Stimulated activated CD8-positive, alpha-beta memory T cell treated with anti-CD3 and anti-CD28 coated beads, Interleukin-12 subunit alpha, Interleukin-12 subunit beta, amount 100 ng/mL, for 24 hours (primary cell): ENCODE data around the gene SPRR3.

ENCODE experiments used
- DNase-seq: peaks from one replicate; pipeline ENCODE4 v3.0.0-alpha.2; 2020; ENCODE audit errors: extremely low read depth

The SPRR3 gene

GRCh38 chr1:153001382-153001781, at the start of gene SPRR3:
TSS of gene SPRR3 (plus strand) at chr1:153001749. CDS start at chr1:153003021, 1,272 bp downstream.
- DNase-seq, result no peak

DNA sequence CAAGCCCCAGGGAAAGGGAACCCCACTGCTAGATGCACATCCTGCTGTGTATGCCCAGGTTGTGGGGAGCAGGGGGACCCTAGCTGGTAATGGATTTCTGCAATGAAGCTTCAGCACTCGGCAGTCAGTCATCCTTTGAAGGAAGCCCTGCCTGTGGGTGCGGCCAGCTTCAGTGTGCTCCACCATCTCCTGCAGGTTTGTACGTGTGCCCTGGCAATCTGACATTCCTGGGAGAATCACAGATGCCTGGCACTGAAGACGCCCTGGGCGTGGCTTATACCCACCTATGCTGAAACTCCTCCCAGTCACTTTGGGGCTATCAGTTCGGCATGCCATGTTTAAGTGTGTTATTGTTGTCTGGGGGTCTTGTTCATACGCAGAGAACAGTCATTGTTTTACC, 47.8 kb upstream of the SPRR3 start:
- DNase-seq, result no peak

DNA sequence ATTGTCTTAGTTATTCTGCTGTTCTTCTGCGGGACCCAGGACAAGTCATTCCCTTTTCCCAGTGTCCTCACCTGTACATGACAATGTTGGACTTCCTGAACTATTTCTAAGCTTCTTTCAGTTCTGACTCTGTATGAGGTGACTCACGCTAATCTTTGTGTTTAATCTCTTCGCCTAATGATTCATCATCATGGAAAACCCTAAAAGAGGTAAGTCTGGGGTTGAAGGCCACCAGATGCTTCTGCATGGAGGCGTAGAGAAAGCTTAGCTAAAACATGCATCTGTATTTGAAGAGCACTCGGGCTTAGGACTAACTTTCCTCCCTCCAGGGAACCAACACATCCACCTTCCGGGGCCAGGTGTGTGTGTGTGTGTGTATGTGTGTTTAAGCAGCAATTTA, 47.1 kb upstream of the SPRR3 start:
- no peak for DNase-seq

GRCh38 chr1:152957561-152957960, 44.0 kb upstream of the SPRR3 start:
- no peak for DNase-seq

- DNase-seq, result no peak
Observed at GRCh38 chr1:152959273-152959672, 42.3 kb upstream of the SPRR3 start.

- no peak for DNase-seq
Observed at GRCh38 chr1:152959801-152960451, 41.6 kb upstream of the SPRR3 start.

DNA sequence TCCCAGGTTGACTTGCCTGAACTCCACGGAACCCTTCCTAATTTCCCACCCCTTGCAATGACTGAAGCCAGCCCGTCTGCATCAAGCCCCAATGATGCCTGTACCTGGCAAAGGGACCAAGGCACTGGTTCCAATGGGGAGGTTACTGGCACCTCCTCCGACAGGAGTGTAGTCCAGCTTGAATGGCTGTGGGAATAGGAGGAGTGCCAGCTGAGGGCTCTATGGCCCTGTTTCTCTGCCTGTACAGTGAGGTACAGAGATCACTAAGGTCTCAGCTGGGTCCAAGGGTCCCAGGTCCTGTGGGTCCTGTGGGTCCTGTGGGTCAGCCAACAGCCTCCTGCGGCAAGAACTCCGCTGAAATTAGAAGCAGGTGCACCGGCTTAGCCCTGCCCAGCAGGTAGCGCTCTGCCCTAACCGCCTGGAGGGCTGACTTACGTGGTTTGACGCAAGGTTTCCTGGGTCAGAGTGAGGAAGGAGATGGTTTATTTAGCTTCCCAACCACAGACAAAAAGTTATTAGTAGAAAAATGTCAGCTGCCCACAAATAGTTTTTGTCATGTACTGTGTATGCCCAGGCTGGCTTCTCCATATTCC, 41.0 kb upstream of the SPRR3 start:
- DNase-seq, result no peak

- DNase-seq, result no peak
Observed at GRCh38 chr1:152961226-152961891, 40.2 kb upstream of the SPRR3 start.

DNA sequence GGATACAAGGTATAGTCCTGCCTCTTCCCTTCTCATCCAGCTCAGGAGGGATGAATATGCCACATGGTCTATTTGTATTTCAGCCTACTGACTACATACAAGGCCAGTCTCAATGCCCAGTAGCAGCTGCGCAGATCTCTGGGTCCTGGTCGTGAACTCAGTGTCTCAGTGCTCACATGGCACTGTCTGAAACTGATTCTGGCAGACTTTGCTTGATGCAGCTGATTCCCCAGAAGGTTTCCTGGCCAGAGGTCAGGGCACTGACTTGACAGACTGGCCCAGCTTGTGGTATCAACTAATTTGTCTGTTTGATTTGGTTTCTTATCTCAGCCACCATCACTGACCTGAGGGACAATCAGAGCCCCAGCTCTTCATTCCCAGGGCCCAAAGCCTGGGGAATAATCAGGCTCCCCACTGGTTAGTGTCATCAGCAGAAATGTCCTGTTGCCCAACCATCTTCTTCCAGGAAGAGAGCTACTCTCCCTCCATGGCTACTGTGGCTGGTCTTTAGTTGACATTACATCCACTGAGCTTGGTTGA, 38.6 kb upstream of the SPRR3 start:
- DNase-seq, result no peak

DNA sequence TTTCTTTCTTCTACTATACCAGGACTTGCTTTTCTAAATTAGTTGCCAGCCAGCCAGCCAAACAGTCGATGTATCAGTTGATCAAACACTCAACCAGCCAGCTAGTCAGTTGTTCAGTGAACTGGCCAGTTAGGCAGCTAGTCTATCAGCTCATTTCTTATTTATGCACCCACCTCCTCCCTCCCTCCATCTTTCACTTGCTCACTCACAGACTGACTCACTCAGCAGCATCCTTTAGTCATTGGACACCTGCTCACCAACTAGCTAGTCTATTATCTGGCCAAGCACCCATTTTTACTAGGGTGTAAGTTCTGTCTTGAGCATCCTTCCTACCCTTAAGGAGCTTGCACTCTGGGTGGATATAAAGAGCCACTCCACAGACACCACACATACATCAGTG, 37.0 kb upstream of the SPRR3 start:
- DNase-seq, result no peak

GRCh38 chr1:152965853-152966252, 35.7 kb upstream of the SPRR3 start:
- no peak for DNase-seq

- DNase-seq, result no peak
Observed at GRCh38 chr1:152967201-152967600, 34.3 kb upstream of the SPRR3 start.

DNA sequence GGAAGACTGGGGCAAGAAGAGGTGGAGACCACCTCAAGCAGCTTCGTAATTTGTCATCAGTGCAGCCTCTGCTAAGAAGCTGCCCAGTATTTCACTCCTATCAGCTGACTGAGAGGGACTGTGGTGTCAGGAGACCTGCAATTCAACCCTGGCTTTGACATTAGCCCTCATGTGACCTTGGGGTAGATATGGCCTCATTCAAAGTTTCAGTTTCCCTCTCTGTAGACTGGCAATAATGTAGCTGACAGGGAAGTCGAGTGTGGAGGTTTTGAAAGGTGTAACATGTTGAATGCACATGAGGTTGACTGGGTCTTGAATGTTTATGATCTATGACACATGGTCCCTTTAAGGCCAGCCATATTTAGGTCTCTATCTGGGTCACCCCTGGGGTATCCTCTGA, 33.3 kb upstream of the SPRR3 start:
- no peak for DNase-seq

GRCh38 chr1:152969036-152969435, 32.5 kb upstream of the SPRR3 start:
- DNase-seq, result no peak

GRCh38 chr1:152970495-152970894, 31.1 kb upstream of the SPRR3 start, which contains the start of gene SPRR4:
TSS of gene SPRR4 (plus strand) at chr1:152970648. CDS start at chr1:152971891, 1,243 bp downstream.
- no peak for DNase-seq

DNA sequence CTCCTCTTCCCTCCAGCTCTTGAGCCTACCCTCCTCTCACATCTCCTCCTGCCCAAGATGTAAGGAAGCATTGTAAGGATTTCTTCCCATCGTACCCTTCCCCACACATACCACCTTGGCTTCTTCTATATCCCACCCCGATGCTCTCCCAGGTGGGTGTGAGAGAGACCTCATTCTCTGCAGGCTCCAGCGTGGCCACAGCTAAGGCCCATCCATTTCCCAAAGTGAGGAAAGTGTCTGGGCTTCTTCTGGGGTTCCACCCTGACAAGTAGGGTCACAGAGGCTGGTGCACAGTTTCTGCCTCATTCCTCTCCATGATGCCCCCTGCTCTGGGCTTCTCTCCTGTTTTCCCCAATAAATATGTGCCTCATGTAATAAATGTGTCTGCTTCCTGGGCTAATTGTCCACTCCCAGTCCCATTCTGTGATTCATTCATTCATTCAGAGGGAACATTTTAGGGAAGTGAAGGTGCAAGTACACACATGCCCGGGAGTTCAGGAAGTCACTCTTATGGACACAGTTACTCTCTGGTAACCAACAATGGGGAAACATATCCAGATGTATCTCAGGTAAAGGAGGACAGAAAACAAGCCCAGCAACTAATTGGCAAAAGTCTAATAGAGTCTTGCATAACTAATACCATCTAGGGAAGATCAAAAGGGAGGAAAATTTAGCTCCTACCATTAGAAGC, 29.2 kb upstream of the SPRR3 start:
- no peak for DNase-seq

GRCh38 chr1:152976688-152977087, 24.9 kb upstream of the SPRR3 start:
- DNase-seq, result no peak

DNA sequence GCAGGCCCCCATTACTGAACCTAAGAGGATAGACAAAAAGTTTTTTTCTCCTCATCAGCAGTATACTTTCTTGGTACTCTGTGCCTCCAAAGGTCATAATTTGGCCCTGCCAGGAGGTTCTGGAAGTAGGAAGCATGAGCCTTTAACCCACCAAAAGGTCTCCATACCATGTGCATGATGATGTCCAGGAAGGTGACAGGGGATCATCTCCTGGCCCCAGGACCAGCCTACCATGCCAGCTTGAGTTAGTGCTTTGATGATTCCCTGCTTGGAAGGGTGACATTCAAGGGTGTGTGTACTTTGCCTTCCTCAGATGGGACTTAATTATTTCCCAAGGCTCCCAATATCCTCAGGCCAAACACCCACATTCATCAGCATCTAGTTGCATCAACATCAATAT, 23.9 kb upstream of the SPRR3 start:
- DNase-seq, result no peak

- DNase-seq, result no peak
Observed at GRCh38 chr1:152980676-152981075, 20.9 kb upstream of the SPRR3 start.

DNA sequence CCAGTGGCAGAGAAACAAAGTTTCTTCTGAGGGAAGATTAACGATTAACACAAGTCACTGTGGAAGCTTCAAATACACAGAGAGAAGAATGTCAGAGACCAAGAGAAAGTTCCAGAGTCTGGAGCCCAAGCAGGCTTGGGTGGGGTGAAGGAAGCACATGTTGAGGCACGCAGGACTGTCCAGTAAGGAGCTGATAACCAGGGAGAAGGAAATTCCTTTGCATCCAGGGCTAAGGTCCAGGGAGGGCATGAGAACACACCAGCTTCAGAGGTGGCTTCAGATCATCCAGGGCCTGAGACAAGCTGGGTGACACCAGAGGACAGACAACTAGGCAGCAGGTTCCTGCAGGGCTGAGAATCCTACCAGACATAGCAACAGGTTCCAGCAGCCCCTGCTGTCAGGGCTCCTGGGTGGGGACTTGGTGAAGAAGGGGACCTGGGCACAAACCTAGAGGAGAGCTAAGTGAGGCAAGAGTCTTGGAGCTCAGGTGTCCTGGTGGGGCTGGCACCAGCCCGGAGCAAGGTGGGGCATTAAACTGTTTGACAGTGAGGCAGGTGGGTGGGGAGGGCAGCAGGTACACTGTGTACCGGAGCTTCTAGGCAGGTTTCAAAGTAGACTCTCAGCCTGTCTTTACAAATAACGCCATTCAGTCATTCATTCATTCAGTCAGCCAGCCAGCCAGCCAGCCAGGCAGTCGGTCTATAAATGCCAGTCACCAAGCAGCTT, 20.2 kb upstream of the SPRR3 start:
- no peak for DNase-seq

- DNase-seq, result no peak
Observed at GRCh38 chr1:152982076-152982475, 19.5 kb upstream of the SPRR3 start.

- DNase-seq, result no peak
Observed at GRCh38 chr1:152983234-152983633, 18.3 kb upstream of the SPRR3 start.
